Measurements from ENCODE around the gene TNFRSF14. TPM values are rescaled to one million over a fixed set of nuclear protein-coding genes. Genes with fewer than 3 reads are reported as not detected.

The TNFRSF14 gene
- total RNA-seq, 2 donors from 2014 or later = 141 to 175 TPM

DNA sequence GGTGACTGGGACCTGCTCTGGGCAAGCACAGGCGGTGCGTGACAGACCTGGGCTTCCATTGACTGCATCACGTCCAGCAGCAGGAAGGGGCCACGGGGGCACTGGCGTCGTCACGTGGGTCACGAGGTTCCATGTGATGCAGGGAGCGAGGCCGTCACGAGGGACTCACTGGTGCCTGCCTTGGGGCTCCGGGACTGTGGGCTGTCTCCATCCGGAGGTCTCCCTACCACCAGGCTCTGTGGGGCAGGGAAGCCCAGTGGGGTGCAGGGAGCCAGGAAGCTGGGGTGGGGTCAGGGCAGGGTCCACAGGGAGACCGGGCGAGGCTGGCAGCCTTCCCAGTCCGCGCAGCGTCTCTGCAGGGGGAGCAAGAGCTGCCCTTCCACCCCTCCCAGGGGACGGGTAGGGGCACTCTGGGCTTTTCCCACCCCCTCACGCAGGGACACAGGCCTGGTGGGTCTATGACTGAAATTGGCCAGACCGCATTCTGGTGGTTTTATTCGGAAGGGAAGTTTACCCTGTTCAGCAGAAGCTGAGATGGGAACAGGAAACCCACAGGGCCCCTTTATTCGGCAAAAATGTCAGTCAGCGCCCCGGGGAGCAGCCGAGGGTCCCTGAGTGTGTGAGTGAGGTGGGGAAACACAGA lies 416 bp upstream of the TNFRSF14 start:
- Mint-ChIP-seq H3K36me3 (ENCODE audit: insufficient read depth in 2 of 2) (peaks cover 6 to 11% of the 10 kb centered on the region in 2 donors), H3K9me3 (no peaks in the 10 kb centered on the region), H3K4me3 (peak overlapping the region; percentile 99), H3K27ac (peak overlapping the region; percentile 92), H3K27me3 (ENCODE audit: low read depth) (no peaks in the 10 kb centered on the region), H3K4me1 (ENCODE audit: low read depth) (peaks cover 37% of the 10 kb centered on the region)
- ATAC-seq (replicated peaks in 1 of 2) (peak; percentile 73 to 76), DNase-seq (peak; percentile 81 to 85)

- ATAC-seq (replicated peaks in 1 of 2) (peak in 1 of 2 donors; percentile 25), DNase-seq (peak; percentile 43 to 64)
- Mint-ChIP-seq H3K9me3 (no peaks in the 10 kb centered on the region), H3K27ac (peak overlapping the region; percentile 82), H3K27me3 (ENCODE audit: low read depth) (no peaks in the 10 kb centered on the region), H3K4me3 (peak overlapping the region; percentile 99), H3K4me1 (ENCODE audit: low read depth) (peaks cover 43% of the 10 kb centered on the region), H3K36me3 (ENCODE audit: insufficient read depth in 2 of 2) (peaks cover 9 to 12% of the 10 kb centered on the region in 2 donors)
Measured at GRCh38 chr1:2556678-2557481, 709 bp downstream of the TNFRSF14 start.

DNA sequence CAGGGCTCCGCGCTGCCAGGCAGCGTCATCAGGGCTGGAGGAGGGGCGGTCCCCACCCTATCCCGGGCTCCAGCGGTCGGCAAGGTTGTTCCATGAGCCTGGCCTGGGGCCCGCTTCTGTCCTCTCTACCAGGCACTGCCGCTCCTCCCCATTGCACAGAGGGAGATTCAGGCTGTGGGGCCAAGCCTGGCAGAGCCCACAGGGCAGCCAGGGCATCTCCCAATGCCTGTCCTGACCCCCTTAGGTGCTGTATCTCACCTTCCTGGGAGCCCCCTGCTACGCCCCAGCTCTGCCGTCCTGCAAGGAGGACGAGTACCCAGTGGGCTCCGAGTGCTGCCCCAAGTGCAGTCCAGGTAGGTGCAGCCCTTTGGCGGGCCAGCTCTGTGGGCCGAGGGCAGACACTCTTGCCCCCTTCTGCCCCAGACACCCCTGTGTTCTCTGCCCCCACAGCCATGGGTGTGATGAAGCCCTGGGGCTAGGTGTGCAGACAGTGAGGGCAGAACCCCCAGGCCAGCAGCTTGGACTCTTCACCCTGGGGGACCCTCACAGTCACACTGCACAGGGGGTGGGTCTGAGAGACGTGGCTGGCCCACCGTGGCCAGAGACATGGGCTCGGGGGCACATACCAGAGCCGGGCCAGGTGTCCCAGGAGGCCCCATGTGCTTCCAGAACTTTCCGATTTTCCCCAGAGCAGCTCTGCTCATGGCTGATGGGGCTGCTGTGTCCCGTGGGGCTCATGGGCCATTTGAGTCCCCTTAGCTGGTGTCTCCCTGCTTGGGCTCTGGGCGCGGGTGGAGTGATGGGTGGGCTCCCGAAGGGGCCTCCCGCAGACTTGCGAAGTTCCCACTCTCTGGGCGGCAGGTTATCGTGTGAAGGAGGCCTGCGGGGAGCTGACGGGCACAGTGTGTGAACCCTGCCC lies 1.6 kb downstream of the TNFRSF14 start:
- DNase-seq (no peak), ATAC-seq (replicated peaks in 1 of 2) (no peak)
- H3K4me3 Mint-ChIP-seq = peak overlapping the region; percentile 99
- no peaks in the 10 kb centered on the region for H3K9me3 Mint-ChIP-seq
- peaks cover 9 to 12% of the 10 kb centered on the region in 2 donors for H3K36me3 Mint-ChIP-seq (ENCODE audit: insufficient read depth in 2 of 2)
- H3K4me1 Mint-ChIP-seq (ENCODE audit: low read depth) = peaks cover 43% of the 10 kb centered on the region
- no peaks in the 10 kb centered on the region for H3K27me3 Mint-ChIP-seq (ENCODE audit: low read depth)
- peak overlapping the region; percentile 61 for H3K27ac Mint-ChIP-seq

- no peak for ATAC-seq (replicated peaks in 1 of 2)
- Mint-ChIP-seq H3K9me3 (no peaks in the 10 kb centered on the region), H3K4me1 (ENCODE audit: low read depth) (peaks cover 43% of the 10 kb centered on the region), H3K27ac (peak overlapping the region; percentile 88), H3K27me3 (ENCODE audit: low read depth) (no peaks in the 10 kb centered on the region), H3K36me3 (ENCODE audit: insufficient read depth in 2 of 2) (peaks cover 9 to 12% of the 10 kb centered on the region in 2 donors), H3K4me3 (peak overlapping the region; percentile 79 to 99)
- no peak for DNase-seq
Measured at GRCh38 chr1:2558420-2558819, 2.2 kb downstream of the TNFRSF14 start.

GRCh38 chr1:2558861-2559260 lies 2.7 kb downstream of the TNFRSF14 start:
- ATAC-seq (replicated peaks in 1 of 2) (no peak), DNase-seq (no peak)
- peak overlapping the region; percentile 88 for H3K27ac Mint-ChIP-seq
- peaks cover 9 to 12% of the 10 kb centered on the region in 2 donors for H3K36me3 Mint-ChIP-seq (ENCODE audit: insufficient read depth in 2 of 2)
- no peaks in the 10 kb centered on the region for H3K9me3 Mint-ChIP-seq
- no peaks in the 10 kb centered on the region for H3K27me3 Mint-ChIP-seq (ENCODE audit: low read depth)
- peak overlapping the region; percentile 47 to 79 for H3K4me3 Mint-ChIP-seq
- H3K4me1 Mint-ChIP-seq (ENCODE audit: low read depth) = peaks cover 39% of the 10 kb centered on the region

DNA sequence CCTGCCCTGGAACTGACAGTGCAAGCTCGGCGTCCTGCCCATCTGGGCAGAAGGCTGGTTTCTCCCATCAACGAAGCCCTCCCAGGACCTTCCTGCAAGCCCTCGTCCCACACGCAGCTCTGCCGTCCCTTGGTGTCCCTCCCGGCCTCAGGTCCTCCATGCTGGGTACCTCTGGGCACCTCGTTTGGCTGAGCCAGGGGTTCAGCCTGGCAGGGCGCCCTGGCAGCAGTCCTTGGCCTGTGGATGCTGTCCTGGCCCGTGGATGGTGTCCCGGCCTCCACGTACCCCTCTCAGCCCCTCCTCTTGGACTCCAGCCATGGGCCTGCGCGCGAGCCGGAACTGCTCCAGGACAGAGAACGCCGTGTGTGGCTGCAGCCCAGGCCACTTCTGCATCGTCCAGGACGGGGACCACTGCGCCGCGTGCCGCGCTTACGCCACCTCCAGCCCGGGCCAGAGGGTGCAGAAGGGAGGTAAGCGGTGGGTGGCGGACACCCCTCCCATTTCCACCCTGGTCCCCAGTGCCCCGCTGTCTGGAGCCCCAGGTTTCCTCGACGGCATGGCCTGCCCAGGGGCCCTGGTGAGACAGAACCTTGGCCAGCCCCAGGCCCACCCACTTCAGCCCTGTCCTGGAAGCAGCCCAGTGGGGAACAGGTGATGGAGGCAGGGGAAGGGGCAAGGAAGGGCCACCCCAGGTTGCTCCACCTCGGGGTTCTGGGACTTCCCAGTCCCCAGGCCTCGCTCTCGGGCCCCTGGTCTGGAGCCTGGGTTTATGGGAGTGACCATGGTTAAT lies 3.5 kb downstream of the TNFRSF14 start:
- ATAC-seq (replicated peaks in 1 of 2) (no peak), DNase-seq (no peak)
- H3K4me3 Mint-ChIP-seq = no peak overlapping the region
- H3K4me1 Mint-ChIP-seq (ENCODE audit: low read depth) = peaks cover 31% of the 10 kb centered on the region
- peaks cover 9 to 12% of the 10 kb centered on the region in 2 donors for H3K36me3 Mint-ChIP-seq (ENCODE audit: insufficient read depth in 2 of 2)
- H3K27ac Mint-ChIP-seq = no peak overlapping the region
- H3K27me3 Mint-ChIP-seq (ENCODE audit: low read depth) = no peaks in the 10 kb centered on the region
- H3K9me3 Mint-ChIP-seq = no peaks in the 10 kb centered on the region

DNA sequence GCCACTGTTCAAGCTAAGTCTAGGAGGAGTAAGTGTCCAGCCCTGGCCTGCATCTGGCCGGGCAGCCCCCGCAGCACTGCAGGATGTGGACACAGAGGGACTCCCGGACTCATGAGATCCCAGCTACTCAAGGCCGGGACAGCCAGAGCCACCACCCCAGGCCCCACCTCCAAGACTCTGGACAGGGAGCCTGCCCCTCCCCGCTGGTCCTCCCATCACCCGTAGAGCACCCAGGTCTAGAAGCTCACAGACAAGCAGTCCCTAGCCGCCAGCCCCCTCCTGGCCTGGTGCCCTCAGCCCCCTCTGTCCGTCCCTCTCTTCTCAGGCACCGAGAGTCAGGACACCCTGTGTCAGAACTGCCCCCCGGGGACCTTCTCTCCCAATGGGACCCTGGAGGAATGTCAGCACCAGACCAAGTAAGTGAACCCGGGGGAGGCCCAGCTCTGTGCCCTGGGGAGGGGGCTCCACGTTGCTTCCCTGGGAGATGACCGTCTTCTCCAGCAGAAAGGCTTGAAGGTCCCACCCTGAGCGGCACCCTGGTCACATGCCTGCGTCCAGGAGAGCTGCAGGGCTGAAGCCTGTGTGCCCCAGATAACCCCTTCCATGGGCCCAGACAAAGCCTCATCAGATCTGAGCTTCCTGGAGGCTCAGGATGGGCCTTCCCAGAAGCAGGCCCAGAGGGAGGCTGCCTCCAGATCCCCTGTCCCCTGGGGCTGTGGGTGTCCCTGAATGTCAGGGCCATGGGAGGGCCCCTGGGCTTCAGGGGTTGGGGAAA lies 4.3 kb downstream of the TNFRSF14 start:
- DNase-seq (no peak), ATAC-seq (replicated peaks in 1 of 2) (no peak)
- peaks cover 9 to 12% of the 10 kb centered on the region in 2 donors for H3K36me3 Mint-ChIP-seq (ENCODE audit: insufficient read depth in 2 of 2)
- no peak overlapping the region for H3K27ac Mint-ChIP-seq
- no peaks in the 10 kb centered on the region for H3K9me3 Mint-ChIP-seq
- H3K4me3 Mint-ChIP-seq = no peak overlapping the region
- peaks cover 28% of the 10 kb centered on the region for H3K4me1 Mint-ChIP-seq (ENCODE audit: low read depth)
- H3K27me3 Mint-ChIP-seq (ENCODE audit: low read depth) = no peaks in the 10 kb centered on the region

DNA sequence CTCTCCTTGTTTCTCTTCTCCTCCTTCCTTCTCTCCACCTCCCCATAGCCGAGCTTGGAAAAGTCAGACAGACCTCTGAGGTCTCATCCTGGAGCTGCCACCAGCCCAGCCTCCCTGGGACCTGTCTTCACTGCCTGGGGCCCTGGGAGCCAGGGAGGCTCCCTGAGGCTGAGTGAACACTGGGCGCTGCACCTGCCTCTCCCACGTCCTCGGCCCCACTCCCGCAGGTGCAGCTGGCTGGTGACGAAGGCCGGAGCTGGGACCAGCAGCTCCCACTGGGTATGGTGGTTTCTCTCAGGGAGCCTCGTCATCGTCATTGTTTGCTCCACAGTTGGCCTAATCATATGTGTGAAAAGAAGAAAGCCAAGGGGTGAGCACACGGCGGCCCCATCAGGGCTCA lies 5.3 kb downstream of the TNFRSF14 start:
- DNase-seq (no peak), ATAC-seq (replicated peaks in 1 of 2) (no peak)
- H3K27ac Mint-ChIP-seq = peak overlapping the region; percentile 49
- H3K4me3 Mint-ChIP-seq = no peak overlapping the region
- H3K9me3 Mint-ChIP-seq = no peaks in the 10 kb centered on the region
- H3K27me3 Mint-ChIP-seq (ENCODE audit: low read depth) = no peaks in the 10 kb centered on the region
- peaks cover 25% of the 10 kb centered on the region for H3K4me1 Mint-ChIP-seq (ENCODE audit: low read depth)
- H3K36me3 Mint-ChIP-seq (ENCODE audit: insufficient read depth in 2 of 2) = peaks cover 7 to 12% of the 10 kb centered on the region in 2 donors

DNA sequence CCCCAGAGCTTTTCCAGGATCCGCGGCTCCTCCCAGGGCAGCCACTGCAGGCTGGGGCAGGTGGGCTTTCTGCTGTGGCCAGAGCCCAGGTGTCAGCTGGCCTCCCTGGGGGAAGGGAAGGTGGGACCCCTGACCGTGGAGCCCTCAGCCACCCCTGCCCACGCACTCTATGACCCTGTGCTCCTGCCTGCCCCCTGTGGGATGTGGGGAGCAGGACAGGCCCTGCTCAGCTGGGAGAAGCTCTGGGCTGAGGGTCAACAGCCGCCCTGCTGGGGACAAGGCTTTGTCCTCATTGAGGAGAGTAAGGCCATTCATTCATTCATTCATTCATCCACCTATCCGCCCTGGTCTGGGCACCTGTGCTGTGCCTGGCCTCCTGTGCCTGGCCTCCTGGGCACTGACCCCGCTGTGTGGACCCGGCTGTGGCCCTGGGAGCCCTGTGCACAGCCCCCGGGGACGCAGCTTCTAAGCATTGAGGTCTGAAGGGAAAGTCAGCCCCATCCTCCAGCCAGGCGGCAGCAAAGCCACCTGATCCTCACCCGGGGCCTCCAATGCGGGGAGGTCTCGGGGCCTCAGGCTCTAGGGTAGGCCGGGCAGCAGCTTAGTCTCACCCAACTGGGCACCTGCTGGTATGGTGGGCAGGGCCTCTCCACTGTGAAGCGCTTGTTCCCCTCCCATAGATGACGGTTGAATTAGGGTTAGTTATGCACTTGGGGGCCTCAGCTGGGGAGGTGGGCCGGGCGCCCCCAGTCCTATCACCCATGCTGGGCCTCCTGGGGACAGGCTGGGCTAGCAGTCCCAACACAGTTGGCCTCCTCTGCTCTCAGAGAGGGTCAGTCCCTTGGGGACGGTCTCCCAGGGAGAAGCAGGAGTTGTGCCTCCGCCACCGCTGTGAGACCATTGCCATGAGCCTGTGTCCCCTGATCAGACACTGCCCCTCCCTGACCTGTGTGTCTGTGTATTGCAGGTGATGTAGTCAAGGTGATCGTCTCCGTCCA lies 6.0 kb downstream of the TNFRSF14 start:
- DNase-seq (peak in 1 of 2 donors; percentile 43), ATAC-seq (replicated peaks in 1 of 2) (peak; percentile 42 to 62)
- Mint-ChIP-seq H3K27ac (no peak overlapping the region), H3K27me3 (ENCODE audit: low read depth) (no peaks in the 10 kb centered on the region), H3K4me3 (no peak overlapping the region), H3K9me3 (no peaks in the 10 kb centered on the region), H3K36me3 (ENCODE audit: insufficient read depth in 2 of 2) (peaks cover 3 to 7% of the 10 kb centered on the region in 2 donors), H3K4me1 (ENCODE audit: low read depth) (peaks cover 25% of the 10 kb centered on the region)

DNA sequence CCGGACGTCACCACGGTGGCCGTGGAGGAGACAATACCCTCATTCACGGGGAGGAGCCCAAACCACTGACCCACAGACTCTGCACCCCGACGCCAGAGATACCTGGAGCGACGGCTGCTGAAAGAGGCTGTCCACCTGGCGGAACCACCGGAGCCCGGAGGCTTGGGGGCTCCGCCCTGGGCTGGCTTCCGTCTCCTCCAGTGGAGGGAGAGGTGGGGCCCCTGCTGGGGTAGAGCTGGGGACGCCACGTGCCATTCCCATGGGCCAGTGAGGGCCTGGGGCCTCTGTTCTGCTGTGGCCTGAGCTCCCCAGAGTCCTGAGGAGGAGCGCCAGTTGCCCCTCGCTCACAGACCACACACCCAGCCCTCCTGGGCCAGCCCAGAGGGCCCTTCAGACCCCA lies 7.0 kb downstream of the TNFRSF14 start:
- ATAC-seq (replicated peaks in 1 of 2) = no peak

More for the DNA sequence above, 7.0 kb downstream of the TNFRSF14 start:
- Mint-ChIP-seq H3K4me1 (ENCODE audit: low read depth) (peaks cover 17% of the 10 kb centered on the region), H3K9me3 (no peaks in the 10 kb centered on the region), H3K27ac (no peak overlapping the region), H3K36me3 (ENCODE audit: insufficient read depth in 2 of 2) (peaks cover 3 to 7% of the 10 kb centered on the region in 2 donors), H3K27me3 (ENCODE audit: low read depth) (no peaks in the 10 kb centered on the region), H3K4me3 (no peak overlapping the region)
- no peak for DNase-seq
